ENCODE measurements around the gene GALNTL6. TPM values are rescaled to one million over a fixed set of nuclear protein-coding genes. Genes with fewer than 3 reads are reported as not detected.

GALNTL6 gene
- total RNA-seq, 4 donors from 2014 or later, result 0.26 to 4.0 (median 1.5) TPM; not detected in 1

GRCh38 chr4:173024203-173024602 lies 1211.0 kb downstream of the GALNTL6 start:
- Histone ChIP-seq H3K27me3 (no peaks in the 10 kb centered on the region), H3K4me1 (no peaks in the 10 kb centered on the region), H3K27ac (no peak overlapping the region), H3K9me3 (no peaks in the 10 kb centered on the region), H3K36me3 (no peaks in the 10 kb centered on the region), H3K4me3 (no peak overlapping the region)
- no peak for DNase-seq (ENCODE audit: low spot score in 2 of 2)
- TF ChIP-seq POLR2A (IDR thresholded peaks at IDR 0.05) (no peak), EP300 (IDR thresholded peaks at IDR 0.05) (no peak), POLR2AphosphoS5 (IDR thresholded peaks at IDR 0.05) (no peak), CTCF (IDR thresholded peaks at IDR 0.05) (no peak)

- WGBS, result 100% methylated on average over 1 of the region's 1 CpG
- no peak overlapping the region for H3K27ac ChIP-seq
- peak; percentile 28 to 37 for TF ChIP-seq CTCF (IDR thresholded peaks at IDR 0.05)
- no peak for TF ChIP-seq EP300 (IDR thresholded peaks at IDR 0.05)
- TF ChIP-seq POLR2AphosphoS5 (IDR thresholded peaks at IDR 0.05), result no peak
- no peak for TF ChIP-seq POLR2A (IDR thresholded peaks at IDR 0.05)
These were observed 1211.9 kb downstream of the GALNTL6 start for GRCh38 chr4:173025131-173025530.

GRCh38 chr4:173037242-173037641 lies 1224.0 kb downstream of the GALNTL6 start:
- no peaks in the 10 kb centered on the region for H3K27me3 ChIP-seq
- H3K36me3 ChIP-seq, result no peaks in the 10 kb centered on the region
- peaks cover 13% of the 10 kb centered on the region for H3K4me1 ChIP-seq
- 81% methylated on average over 1 of the region's 1 CpG for WGBS
- no peak for DNase-seq (ENCODE audit: low spot score in 2 of 2)
- H3K4me3 ChIP-seq, result no peak overlapping the region
- H3K27ac ChIP-seq, result no peak overlapping the region
- no peaks in the 10 kb centered on the region for H3K9me3 ChIP-seq
- TF ChIP-seq CTCF (IDR thresholded peaks at IDR 0.05), result no peak
- no peak for TF ChIP-seq EP300 (IDR thresholded peaks at IDR 0.05)
- no peak for TF ChIP-seq POLR2A (IDR thresholded peaks at IDR 0.05)
- TF ChIP-seq POLR2AphosphoS5 (IDR thresholded peaks at IDR 0.05), result no peak

More at GRCh38 chr4:173025131-173025530, 1211.9 kb downstream of the GALNTL6 start:
- no peak for DNase-seq (ENCODE audit: low spot score in 2 of 2)
- no peak overlapping the region for H3K4me3 ChIP-seq
- no peaks in the 10 kb centered on the region for H3K4me1 ChIP-seq
- H3K27me3 ChIP-seq, result no peaks in the 10 kb centered on the region
- H3K36me3 ChIP-seq, result no peaks in the 10 kb centered on the region
- H3K9me3 ChIP-seq, result no peaks in the 10 kb centered on the region

GRCh38 chr4:173038192-173038896 lies 1225.1 kb downstream of the GALNTL6 start:
- H3K36me3 ChIP-seq, result no peaks in the 10 kb centered on the region
- 60% methylated on average over 6 of the region's 6 CpGs for WGBS
- TF ChIP-seq CTCF (IDR thresholded peaks at IDR 0.05) (no peak), POLR2A (IDR thresholded peaks at IDR 0.05) (no peak), POLR2AphosphoS5 (IDR thresholded peaks at IDR 0.05) (no peak), EP300 (IDR thresholded peaks at IDR 0.05) (no peak)
- no peak overlapping the region for H3K4me3 ChIP-seq
- peaks cover 13% of the 10 kb centered on the region for H3K4me1 ChIP-seq
- no peaks in the 10 kb centered on the region for H3K9me3 ChIP-seq
- no peak for DNase-seq (ENCODE audit: low spot score in 2 of 2)
- H3K27ac ChIP-seq, result peak overlapping the region; percentile 12
- no peaks in the 10 kb centered on the region for H3K27me3 ChIP-seq

GRCh38 chr4:173039617-173040577 lies 1226.7 kb downstream of the GALNTL6 start:
- peak overlapping the region; percentile 11 for H3K4me3 ChIP-seq
- peaks cover 13% of the 10 kb centered on the region for H3K4me1 ChIP-seq
- H3K27me3 ChIP-seq, result no peaks in the 10 kb centered on the region
- DNase-seq (ENCODE audit: low spot score in 2 of 2), result no peak
- H3K9me3 ChIP-seq, result no peaks in the 10 kb centered on the region
- TF ChIP-seq POLR2AphosphoS5 (IDR thresholded peaks at IDR 0.05) (no peak), EP300 (IDR thresholded peaks at IDR 0.05) (no peak), CTCF (IDR thresholded peaks at IDR 0.05) (no peak), POLR2A (IDR thresholded peaks at IDR 0.05) (no peak)
- WGBS, result 17% methylated on average over 5 of the region's 5 CpGs
- H3K27ac ChIP-seq, result peak overlapping the region; percentile 19
- no peaks in the 10 kb centered on the region for H3K36me3 ChIP-seq

Data from suprapubic skin (tissue), 4 donors.